HL-60 (cell line): Measurements from ENCODE around the gene PRKCSH.

Experiments
- GABPA ChIP-seq: IDR thresholded peaks from 2 replicates; pipeline ENCODE4 v1.6.1; 2012; ENCODE audit warnings: low read depth
- POLR2AphosphoS5 ChIP-seq: IDR thresholded peaks from 2 replicates; pipeline ENCODE4 v1.6.1; 2012; ENCODE audit warnings: low read depth
- SPI1 ChIP-seq: IDR thresholded peaks from 2 replicates; pipeline ENCODE4 v1.6.1; 2012; ENCODE audit warnings: low read depth, mild to moderate bottlenecking, borderline replicate concordance
- TF ChIP-seq, protein P1 (sequence below): IDR thresholded peaks from one replicate; pipeline ENCODE4 v1.5.1; 2011; ENCODE audit warnings: low read length, control low read depth, inconsistent platforms; ENCODE audit not compliant: insufficient read depth
- TF ChIP-seq, protein P2 (sequence below): IDR thresholded peaks from 2 replicates; pipeline ENCODE4 v1.6.1; 2012; ENCODE audit warnings: low read depth; ENCODE audit not compliant: insufficient replicate concordance

DNA sequence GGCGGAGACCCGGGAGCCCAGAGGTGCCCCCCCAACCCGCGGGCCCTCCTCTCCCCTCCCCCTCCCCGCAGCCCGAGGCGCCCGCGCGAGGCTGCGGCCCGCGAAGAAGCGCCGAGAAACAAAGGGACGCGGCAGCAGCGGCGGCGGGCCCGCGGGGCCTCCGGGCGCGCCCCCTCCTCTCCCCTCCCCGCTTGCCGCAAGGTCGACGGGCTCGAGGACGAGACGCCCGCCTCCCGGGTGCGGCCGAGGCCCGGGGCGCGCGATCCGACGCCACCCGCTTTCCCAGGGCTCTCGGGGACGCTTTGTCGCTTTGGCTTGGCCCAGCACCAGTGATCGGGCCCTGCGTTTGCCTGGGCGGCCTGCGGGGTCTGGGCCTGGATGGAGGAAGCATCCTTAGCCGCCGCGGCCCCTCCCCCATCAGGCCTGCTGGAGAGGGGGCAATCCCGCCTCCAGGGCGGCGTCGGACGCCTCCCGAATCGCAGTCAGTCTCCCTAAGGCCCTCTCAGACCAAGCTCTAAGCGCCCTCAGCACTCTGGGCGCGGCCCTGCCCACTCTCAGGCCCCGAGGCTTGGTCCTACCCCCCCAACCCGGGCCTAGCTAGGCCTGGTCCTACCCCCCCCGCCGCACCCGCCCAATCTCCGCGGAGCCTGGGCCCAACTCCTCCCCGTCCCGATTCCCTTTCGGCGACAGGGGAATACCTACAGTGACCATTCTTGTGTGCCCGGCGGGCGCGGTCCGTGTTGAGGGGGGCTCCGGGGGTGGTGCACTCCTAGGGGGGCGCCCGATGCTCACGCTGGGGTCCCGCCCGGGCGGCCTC, 44.7 kb downstream of the PRKCSH start:
- TF ChIP-seq, protein P1, sequence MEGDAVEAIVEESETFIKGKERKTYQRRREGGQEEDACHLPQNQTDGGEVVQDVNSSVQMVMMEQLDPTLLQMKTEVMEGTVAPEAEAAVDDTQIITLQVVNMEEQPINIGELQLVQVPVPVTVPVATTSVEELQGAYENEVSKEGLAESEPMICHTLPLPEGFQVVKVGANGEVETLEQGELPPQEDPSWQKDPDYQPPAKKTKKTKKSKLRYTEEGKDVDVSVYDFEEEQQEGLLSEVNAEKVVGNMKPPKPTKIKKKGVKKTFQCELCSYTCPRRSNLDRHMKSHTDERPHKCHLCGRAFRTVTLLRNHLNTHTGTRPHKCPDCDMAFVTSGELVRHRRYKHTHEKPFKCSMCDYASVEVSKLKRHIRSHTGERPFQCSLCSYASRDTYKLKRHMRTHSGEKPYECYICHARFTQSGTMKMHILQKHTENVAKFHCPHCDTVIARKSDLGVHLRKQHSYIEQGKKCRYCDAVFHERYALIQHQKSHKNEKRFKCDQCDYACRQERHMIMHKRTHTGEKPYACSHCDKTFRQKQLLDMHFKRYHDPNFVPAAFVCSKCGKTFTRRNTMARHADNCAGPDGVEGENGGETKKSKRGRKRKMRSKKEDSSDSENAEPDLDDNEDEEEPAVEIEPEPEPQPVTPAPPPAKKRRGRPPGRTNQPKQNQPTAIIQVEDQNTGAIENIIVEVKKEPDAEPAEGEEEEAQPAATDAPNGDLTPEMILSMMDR: no peak
- TF ChIP-seq POLR2AphosphoS5: no peak
- TF ChIP-seq, protein P2, sequence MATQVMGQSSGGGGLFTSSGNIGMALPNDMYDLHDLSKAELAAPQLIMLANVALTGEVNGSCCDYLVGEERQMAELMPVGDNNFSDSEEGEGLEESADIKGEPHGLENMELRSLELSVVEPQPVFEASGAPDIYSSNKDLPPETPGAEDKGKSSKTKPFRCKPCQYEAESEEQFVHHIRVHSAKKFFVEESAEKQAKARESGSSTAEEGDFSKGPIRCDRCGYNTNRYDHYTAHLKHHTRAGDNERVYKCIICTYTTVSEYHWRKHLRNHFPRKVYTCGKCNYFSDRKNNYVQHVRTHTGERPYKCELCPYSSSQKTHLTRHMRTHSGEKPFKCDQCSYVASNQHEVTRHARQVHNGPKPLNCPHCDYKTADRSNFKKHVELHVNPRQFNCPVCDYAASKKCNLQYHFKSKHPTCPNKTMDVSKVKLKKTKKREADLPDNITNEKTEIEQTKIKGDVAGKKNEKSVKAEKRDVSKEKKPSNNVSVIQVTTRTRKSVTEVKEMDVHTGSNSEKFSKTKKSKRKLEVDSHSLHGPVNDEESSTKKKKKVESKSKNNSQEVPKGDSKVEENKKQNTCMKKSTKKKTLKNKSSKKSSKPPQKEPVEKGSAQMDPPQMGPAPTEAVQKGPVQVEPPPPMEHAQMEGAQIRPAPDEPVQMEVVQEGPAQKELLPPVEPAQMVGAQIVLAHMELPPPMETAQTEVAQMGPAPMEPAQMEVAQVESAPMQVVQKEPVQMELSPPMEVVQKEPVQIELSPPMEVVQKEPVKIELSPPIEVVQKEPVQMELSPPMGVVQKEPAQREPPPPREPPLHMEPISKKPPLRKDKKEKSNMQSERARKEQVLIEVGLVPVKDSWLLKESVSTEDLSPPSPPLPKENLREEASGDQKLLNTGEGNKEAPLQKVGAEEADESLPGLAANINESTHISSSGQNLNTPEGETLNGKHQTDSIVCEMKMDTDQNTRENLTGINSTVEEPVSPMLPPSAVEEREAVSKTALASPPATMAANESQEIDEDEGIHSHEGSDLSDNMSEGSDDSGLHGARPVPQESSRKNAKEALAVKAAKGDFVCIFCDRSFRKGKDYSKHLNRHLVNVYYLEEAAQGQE: no peak
- TF ChIP-seq GABPA: no peak
- TF ChIP-seq SPI1: no peak
